Stomach smooth muscle (tissue), 2 donors: ENCODE measurements around the gene C16orf86.

ENCODE experiments used
- H3K27ac ChIP-seq: one replicate; pipeline ENCODE4 v1.7.0; 2013; ENCODE audit warnings: mild to moderate bottlenecking, low read length, inconsistent platforms
- H3K27me3 ChIP-seq, 2 donors: one replicate each; pipeline ENCODE4 v1.7.0; 2013; ENCODE audit warnings: low read length in 2 of 2; ENCODE audit not compliant: insufficient read depth in 2 of 2, control insufficient read depth in 1 of 2
- H3K36me3 ChIP-seq, 2 donors: one replicate each; pipeline ENCODE4 v1.7.0; 2013; ENCODE audit warnings: low read length in 2 of 2; ENCODE audit not compliant: control insufficient read depth in 2 of 2, insufficient read depth in 2 of 2
- H3K4me1 ChIP-seq: one replicate; pipeline ENCODE4 v1.7.0; 2013; ENCODE audit warnings: low read length; ENCODE audit not compliant: control insufficient read depth, insufficient read depth
- H3K4me3 ChIP-seq, 2 donors: one replicate each; pipeline ENCODE4 v1.7.0; 2013; ENCODE audit warnings: low read length in 2 of 2
- H3K9ac ChIP-seq, 2 donors: one replicate each; pipeline ENCODE4 v1.7.0; 2013; ENCODE audit warnings: low read length in 2 of 2, mild to moderate bottlenecking in 1 of 2
- H3K9me3 ChIP-seq, 2 donors: one replicate each; pipeline ENCODE4 v1.7.0; 2013; ENCODE audit warnings: low read length in 2 of 2; ENCODE audit not compliant: control insufficient read depth in 2 of 2
- donor health status: healthy.
- donor health status: Pancreatic carcinoma.

The C16orf86 gene

DNA sequence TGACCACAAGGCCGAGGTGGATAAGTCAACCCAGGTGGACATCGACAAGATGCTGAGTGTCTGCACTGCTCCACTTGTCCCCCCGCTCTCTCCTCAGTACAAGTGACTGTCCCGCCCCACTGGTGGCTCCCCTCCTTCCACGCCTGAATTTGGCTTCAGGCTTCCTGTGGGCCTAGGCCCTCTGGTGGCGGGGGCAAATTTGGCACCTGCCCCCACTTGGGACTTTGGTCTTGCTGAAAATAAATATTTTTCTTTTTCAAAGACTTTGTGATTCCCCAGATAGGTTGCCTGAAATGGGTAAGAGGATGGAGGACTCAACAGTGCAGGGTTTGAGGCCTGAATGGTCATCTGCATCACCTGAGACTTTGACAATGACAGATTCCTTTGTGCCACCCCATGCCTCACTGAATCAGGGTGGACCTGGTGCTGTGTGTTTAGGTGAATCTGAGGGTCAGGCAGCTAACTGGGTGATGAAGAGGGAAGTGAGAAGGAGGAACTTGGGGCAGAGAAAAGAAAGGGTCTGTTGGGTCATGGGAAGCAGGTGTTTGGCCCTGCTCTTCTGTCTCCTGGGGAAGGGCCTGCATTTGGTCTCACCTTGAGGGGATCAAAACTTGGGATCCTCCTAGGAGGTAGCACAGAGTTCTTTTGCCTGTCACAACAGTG lies 2.0 kb downstream of the C16orf86 start:
- Histone ChIP-seq H3K36me3 (peaks cover 3 to 8% of the 10 kb centered on the region in 2 donors), H3K9ac (no peak overlapping the region), H3K4me1 (peaks cover 35% of the 10 kb centered on the region), H3K27me3 (no peaks in the 10 kb centered on the region), H3K9me3 (no peaks in the 10 kb centered on the region), H3K27ac (peak overlapping the region; percentile 92), H3K4me3 (no peak overlapping the region)

DNA sequence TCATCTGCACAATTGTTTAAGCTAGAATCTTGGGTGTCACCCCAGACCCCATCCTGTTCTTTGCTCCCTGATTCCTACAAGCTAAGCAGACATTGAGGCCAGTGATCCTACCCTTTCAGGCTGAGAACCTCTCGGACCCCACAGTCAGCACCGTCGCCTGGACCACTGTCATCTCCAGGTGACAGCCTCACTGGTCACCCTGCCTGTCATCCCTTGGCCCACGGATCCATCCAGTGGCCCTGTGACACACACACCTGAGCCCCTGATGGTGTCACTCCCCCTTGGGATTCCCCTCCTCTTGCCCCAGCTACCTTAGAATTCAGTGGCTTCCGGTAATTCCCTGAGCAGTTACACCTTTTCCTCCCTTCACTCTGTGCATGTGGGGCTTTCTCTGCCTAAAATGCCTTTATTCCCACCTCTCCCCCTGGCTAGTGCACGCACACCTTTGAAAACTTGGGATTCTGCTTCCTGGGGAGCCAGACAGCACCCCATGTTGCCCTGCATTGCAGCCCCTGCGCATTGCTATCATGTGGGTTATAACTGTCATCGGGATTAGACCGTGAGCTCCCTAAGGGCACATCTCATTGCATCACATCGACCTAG lies 3.0 kb downstream of the C16orf86 start:
- no peak overlapping the region for H3K4me3 ChIP-seq
- no peak overlapping the region for H3K9ac ChIP-seq
- H3K4me1 ChIP-seq = peaks cover 41% of the 10 kb centered on the region

DNA sequence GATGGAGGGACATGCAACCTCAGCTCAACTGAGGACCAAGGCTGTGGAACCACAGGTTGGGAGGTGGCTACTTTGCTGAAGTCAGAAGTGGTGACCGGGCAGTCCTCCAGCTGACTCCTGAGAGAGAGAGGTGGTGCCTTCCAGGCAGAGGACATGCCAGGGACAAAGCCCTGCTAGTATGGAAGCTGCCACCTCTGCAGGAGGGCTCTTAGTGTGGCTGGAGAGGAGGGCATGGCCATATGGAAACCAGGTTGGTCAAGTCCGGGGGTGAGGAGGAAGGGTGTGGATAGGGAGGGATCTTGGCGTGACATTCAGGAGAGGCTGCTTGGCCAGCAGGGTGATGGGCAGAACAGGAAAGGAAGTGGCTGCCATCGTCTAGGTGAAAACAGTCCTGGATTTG lies 5.7 kb downstream of the C16orf86 start:
- Histone ChIP-seq H3K9me3 (no peaks in the 10 kb centered on the region), H3K27me3 (no peaks in the 10 kb centered on the region), H3K9ac (no peak overlapping the region), H3K4me1 (peaks cover 33% of the 10 kb centered on the region), H3K27ac (no peak overlapping the region), H3K4me3 (no peak overlapping the region), H3K36me3 (peaks cover 0 to 3% of the 10 kb centered on the region in 2 donors)

More for the DNA sequence above, 3.0 kb downstream of the C16orf86 start:
- Histone ChIP-seq H3K27ac (no peak overlapping the region), H3K36me3 (peaks cover 0 to under 1% of the 10 kb centered on the region in 2 donors), H3K9me3 (no peaks in the 10 kb centered on the region), H3K27me3 (no peaks in the 10 kb centered on the region)

DNA sequence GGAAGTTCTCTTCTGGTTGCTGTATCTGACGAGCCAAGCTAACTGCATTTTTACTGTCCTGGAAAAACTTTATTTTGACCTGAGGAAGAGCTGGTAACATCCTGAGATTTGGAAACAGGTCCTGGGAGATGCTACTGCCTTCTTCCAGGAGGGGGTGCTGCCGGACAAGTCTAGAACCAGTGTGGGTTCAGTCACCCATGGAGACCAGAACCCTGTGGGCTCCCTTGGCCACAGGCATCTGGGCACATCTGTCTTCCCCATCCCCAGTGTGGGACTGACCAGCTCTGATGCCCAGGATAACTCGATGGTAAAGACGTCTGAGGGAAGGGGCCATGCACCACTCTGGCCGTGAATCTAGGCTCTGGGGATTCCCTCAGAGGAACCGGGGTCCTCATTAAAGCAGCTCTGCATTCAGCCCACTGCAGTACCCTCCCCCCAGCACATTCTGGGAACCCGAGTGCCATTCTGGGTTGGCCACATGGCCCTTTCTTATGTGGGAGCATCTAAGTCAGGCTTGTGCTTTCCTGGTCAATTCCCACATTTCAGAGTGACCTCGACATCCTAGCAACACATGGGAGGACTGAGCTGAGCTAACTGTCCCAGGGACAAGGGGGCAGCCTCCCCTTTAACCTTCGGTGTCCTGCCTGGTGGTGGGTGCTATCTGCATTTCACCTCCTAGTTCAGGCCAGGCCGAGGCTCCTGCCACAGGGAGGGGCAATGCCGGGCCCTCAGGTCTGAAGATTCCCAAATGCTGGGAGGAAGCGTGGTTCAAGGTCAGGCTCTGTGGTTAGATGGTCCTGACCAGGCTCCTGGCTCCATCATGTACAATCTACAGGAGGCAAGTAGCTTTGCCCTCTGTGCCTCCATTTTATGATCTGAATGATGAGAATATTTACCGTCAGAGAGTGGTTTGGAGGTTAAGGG lies 6.4 kb downstream of the C16orf86 start:
- Histone ChIP-seq H3K4me3 (no peak overlapping the region), H3K36me3 (peaks cover 0 to 3% of the 10 kb centered on the region in 2 donors), H3K9ac (peak overlapping the region in 1 of 2 donors; percentile 36), H3K9me3 (no peaks in the 10 kb centered on the region), H3K4me1 (peaks cover 26% of the 10 kb centered on the region), H3K27me3 (no peaks in the 10 kb centered on the region), H3K27ac (peak overlapping the region; percentile 49)

DNA sequence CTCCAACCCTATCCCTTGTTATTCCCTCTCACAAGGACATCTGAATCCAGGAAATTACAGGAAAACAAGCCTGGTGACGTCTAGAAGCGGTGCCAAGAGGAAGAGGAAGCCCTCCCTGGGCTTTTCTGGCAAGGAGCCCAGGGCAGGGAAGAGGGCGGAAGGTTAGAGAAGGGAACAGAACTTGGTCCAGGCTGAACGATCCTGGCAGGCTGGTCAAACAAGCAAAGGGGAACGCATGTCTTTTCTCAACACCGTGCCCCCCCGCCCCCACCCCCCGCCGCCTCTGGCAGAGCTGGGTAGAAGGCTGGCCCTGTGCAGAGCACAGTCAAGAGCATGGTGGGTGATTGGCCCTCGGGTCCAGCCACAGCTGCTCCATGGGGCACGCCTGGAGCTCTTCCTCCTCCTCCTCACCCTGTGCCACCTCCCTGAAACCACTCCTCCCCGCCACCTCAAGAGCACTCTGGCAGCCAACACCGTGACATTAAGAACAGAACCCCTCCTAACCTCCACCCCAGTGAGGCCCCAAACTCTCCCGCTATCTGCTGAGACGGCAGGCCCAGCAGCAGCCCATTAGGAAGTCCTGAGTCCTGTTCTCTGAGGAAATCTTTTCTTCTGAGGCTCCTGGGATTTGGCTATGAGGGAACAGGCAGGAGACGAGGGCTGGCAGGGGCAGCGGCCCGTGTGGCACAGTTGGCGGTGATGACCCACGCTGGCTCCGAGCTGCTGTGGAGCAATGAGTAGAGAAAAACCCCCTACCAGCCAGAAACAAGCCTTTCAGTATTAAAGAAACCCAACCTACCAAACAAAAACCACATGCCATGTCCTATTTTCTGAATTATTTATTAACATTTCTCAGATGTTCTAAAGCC lies 7.3 kb downstream of the C16orf86 start:
- peaks cover 0 to 3% of the 10 kb centered on the region in 2 donors for H3K36me3 ChIP-seq
- H3K4me3 ChIP-seq = no peak overlapping the region
- peak overlapping the region; percentile 73 for H3K27ac ChIP-seq
- H3K4me1 ChIP-seq = peaks cover 27% of the 10 kb centered on the region
- H3K9me3 ChIP-seq = no peaks in the 10 kb centered on the region
- H3K27me3 ChIP-seq = no peaks in the 10 kb centered on the region
- H3K9ac ChIP-seq = peak overlapping the region in 1 of 2 donors; percentile 36

DNA sequence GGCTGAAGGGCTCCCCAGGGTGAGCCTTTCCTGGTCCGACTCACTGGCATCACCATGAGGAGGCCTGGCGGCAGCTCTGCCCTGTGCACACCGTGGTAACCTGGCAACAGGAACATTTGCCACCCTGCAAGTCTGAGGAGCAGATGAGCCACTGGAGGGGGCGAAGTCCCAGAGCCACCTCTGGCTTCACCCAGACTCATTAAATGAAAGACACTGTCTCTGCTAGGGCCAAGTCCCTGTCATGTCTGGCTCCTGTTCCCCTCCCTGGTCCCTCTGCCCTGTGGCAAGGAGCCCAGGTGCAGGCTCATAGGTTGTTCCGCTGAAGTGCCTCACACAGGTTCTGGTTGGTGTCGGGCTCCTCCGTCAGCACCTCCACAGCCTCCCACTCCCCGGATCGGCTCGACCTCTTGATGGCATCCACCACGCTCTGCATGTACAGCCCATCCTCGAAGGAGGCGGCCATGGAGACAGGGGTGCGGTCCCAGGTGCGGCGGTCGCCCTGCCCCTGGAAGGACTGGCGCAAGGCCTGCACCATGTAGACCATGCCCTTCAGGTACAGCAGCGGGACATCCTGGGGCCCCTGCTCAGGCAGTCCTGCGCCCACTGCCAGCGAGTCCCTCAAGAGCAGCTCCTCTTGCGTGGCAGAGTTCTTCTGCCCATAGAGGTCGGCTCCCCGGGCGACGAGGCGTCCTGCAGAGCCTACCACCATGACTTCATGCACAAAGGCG lies 8.4 kb downstream of the C16orf86 start:
- peaks cover 0 to 3% of the 10 kb centered on the region in 2 donors for H3K36me3 ChIP-seq
- H3K9me3 ChIP-seq = no peaks in the 10 kb centered on the region
- no peak overlapping the region for H3K4me3 ChIP-seq
- H3K9ac ChIP-seq = no peak overlapping the region
- H3K4me1 ChIP-seq = peaks cover 27% of the 10 kb centered on the region
- no peaks in the 10 kb centered on the region for H3K27me3 ChIP-seq
- H3K27ac ChIP-seq = no peak overlapping the region

DNA sequence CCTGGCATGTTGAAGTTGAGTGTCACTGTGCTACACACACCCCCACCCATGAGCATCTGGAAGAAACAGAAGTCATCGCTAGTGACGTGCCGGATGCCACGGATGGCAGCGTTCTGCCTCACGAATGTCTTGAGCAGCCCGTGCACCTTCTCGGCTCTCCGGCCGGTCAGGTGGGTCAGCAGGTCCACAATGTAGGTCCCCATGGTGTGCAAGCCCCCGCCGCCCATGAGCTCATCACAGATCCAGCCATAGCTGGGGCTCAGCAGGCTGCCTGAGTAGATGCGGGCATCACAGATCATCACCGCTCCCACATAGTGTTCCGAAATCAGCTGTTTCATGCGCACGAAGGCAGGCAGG lies 8.9 kb downstream of the C16orf86 start:
- peaks cover 0 to 5% of the 10 kb centered on the region in 2 donors for H3K36me3 ChIP-seq
- no peak overlapping the region for H3K27ac ChIP-seq

DNA sequence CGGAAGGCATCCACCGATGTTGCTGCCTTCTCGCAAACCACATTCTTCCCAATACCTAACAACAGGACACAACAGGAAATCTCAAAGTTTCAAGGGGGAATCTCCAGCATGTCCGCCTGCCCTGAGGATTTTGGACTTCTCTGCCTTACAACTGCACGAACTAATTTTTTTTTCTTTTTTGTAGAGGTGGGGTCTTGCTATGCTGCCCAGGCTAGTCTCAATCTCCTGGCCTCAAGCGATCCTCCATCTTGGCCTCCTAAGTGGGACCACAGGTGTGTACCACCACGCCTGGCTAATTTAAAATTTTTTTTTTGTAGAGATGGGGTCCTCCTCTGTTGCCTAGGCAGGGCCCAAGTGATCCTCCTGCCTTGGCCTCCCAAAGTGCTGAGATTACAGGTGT lies 9.4 kb downstream of the C16orf86 start:
- H3K9ac ChIP-seq = no peak overlapping the region
- H3K36me3 ChIP-seq = peaks cover 2 to 7% of the 10 kb centered on the region in 2 donors
- no peaks in the 10 kb centered on the region for H3K9me3 ChIP-seq
- no peak overlapping the region for H3K27ac ChIP-seq
- no peaks in the 10 kb centered on the region for H3K27me3 ChIP-seq
- no peak overlapping the region for H3K4me3 ChIP-seq
- peaks cover 27% of the 10 kb centered on the region for H3K4me1 ChIP-seq

More for the DNA sequence above, 8.9 kb downstream of the C16orf86 start:
- no peak overlapping the region for H3K4me3 ChIP-seq
- H3K4me1 ChIP-seq = peaks cover 27% of the 10 kb centered on the region
- H3K9ac ChIP-seq = no peak overlapping the region
- no peaks in the 10 kb centered on the region for H3K9me3 ChIP-seq
- no peaks in the 10 kb centered on the region for H3K27me3 ChIP-seq

DNA sequence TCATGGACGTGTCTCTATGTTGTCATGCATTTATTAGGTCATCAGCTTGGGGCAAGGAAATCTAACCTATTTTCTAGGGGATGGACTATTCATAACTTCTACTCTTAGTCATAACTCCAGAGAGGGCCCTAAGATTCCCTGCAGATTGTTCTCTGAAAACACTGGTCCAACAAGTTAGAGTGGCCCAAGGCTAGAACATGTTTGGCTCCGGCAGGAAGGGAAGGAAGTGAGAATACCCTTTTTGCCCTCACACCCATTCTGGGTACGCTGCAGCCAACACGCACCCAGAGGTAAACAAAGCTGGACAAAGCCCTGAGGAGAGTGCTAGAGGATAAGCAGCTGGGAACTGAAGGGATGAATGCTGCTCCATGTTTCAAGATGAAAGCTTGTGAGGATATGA lies 9.9 kb downstream of the C16orf86 start:
- peaks cover 27% of the 10 kb centered on the region for H3K4me1 ChIP-seq
- H3K4me3 ChIP-seq = no peak overlapping the region
- no peaks in the 10 kb centered on the region for H3K27me3 ChIP-seq
- H3K27ac ChIP-seq = no peak overlapping the region
- no peak overlapping the region for H3K9ac ChIP-seq
- H3K9me3 ChIP-seq = no peaks in the 10 kb centered on the region
- H3K36me3 ChIP-seq = peaks cover 4 to 7% of the 10 kb centered on the region in 2 donors
